H7 (cell line): ENCODE results near the gene TIMP3. TPM values are rescaled to one million over a fixed set of nuclear protein-coding genes. Genes with fewer than 3 reads are reported as not detected.

ENCODE experiments used
- DNase-seq: peaks from one replicate; pipeline ENCODE4 v3.0.0; 2012
- H3K27me3 ChIP-seq: 2 replicates; pipeline ENCODE4 v1.6.0; 2011; ENCODE audit warnings: mild to moderate bottlenecking, low read length; ENCODE audit not compliant: control insufficient read depth, insufficient read depth
- H3K36me3 ChIP-seq: replicated peaks from 2 replicates; pipeline ENCODE4 v1.5.1; 2011; ENCODE audit warnings: low read length; ENCODE audit not compliant: control insufficient read depth, insufficient read depth
- H3K4me3 ChIP-seq: 2 replicates; pipeline ENCODE4 v1.5.1; 2011; ENCODE audit warnings: low read depth, mild to moderate bottlenecking, control low read depth, low read length, moderate library complexity; ENCODE audit not compliant: insufficient read depth
- total RNA-seq: library from RNA; depleted of rRNA; stranded (reverse); fragments of >200 nt; shearing (Covaris generic); gene quantifications from 2 replicates; pipeline ENCODE4 v1.2.3, GENCODE V29; 2014

Gene TIMP3
- total RNA-seq, 1 experiment from 2014 or later, result 6.7 TPM

DNA sequence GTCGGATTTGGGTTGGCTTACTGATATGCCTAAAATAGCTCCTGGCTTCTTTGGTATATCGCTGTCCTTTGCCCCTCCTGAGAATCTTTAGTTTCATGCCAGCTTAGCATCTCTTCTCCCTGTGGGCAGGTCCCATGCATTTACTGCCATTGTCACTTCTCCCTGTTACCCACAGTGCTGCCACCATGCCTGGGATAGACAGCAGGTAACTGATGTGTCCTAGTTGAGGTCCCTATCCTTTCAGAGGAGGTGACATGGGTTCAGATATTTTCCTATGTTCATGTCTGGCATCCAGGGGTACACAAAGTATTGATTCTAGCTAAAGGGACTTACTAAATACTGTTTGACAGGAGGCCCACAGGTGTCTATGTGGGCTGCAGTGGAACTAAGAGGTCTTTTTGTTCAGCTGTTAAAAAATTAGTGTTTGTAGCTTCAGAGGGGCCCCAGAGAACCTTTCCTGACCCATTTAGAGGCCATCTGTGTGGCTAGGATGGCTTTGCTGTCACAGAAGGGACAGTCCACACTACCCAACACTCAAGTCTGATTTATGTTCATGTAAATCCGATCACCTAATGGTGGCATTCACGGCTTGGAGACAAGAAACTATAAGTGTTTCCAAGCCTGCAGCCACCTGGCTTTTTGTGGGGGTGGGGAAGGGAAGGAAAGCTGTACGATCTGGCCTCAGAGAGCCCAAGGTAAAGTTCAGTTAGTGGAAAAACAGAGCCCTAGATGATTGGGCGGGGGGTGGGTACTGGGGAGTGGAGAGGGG, 8.5 kb downstream of the TIMP3 start:
- H3K36me3 ChIP-seq, result no peaks in the 10 kb centered on the region; the same call in 1 of the 2 replicates
- no peak overlapping the region for H3K4me3 ChIP-seq
- no peaks in the 10 kb centered on the region for H3K27me3 ChIP-seq
- no peak for DNase-seq

DNA sequence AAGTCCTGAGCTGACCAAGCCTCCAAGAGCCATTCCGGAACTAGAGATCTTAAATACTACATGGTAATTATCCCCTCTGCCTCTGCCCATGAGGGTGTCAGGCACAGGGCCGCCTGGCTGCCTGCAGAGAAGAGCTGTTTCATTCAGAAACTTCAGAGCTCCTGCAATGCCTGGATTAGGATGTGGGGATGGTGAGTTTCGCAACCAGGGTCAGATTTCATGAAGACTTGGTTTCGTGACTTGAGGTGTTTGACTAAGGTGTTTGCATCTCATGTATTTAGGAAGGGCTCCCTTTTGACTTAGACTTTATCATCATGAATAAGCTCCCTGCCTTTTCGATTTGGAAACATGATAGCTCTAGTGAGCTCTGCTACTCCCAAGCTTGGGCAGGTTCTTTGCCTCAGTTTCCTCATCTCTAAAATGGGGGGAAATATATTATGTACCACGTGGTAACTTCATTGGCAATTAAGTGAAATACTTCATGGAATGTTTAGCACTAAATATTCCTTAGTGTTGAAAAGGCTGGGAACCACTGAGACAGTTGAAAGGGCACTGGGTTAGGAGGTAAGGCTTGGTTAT, 9.1 kb downstream of the TIMP3 start:
- Histone ChIP-seq H3K27me3 (no peaks in the 10 kb centered on the region), H3K36me3 (no peaks in the 10 kb centered on the region; the same call in 1 of the 2 replicates), H3K4me3 (no peak overlapping the region)
- peak; percentile 52 for DNase-seq

DNA sequence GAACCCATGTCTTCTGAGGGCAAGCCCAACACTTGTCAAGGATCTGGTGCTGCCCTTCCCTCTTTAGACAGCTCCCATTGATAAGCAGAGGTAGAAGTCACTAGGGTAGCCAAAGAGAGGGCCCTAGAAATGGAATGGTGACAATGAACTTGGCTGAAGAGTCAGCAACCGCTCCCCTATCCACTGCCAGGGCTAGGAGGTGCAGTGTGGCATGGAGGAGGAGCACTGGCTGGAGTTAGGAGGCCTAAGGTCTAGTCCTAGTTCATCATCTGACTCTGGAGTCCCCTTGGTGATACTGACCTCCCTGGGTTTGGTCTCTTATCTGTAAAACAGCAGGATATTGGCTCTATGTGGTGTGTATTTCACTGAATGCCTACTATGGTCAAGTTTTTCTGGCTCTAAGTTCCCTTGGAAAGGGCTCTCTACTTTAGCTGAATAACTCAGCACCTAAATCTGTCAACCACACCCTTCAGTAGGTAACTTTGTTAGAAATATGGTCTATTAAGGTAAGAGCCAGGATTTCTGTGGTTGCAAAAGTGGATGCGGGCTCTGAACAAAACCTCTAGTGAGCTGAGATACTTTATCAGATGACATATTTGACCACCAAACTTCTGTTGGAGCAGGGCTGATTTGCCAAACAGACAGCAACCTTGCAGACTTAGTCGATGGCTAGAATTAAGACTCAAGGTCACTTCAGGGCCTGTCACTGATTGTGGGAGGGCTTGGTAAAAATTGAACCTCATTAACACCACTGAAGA, 10.5 kb downstream of the TIMP3 start:
- Histone ChIP-seq H3K4me3 (no peak overlapping the region), H3K36me3 (no peaks in the 10 kb centered on the region; the same call in 1 of the 2 replicates), H3K27me3 (no peaks in the 10 kb centered on the region)
- DNase-seq, result no peak

DNA sequence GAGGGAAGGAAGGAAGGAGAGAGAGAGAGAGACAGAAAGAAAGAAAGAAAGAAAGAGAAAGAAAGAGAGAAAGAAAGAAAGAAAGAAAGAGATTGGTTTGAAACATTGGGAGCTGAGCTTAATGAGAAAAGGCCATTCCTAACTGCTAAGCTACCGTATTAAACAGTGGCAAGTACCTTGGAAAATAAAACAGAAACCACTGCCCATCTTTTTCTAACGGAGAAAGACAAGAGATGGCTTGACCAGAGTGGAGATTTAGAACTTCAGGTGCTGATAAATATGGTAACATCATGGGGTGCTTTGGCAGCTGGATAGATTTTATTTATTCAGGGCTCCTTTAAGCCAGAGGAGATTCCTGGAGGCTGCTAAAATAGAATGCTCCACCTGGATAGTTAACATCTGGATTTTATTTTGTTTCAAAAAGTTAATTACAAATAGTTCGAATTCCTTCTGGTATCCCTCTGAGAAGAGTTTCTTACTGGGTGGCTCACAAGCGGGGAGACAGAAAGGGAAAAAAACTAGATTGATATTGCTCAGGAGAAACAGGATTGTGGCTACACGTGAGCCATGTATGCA, 12.9 kb downstream of the TIMP3 start:
- no peak for DNase-seq

DNA sequence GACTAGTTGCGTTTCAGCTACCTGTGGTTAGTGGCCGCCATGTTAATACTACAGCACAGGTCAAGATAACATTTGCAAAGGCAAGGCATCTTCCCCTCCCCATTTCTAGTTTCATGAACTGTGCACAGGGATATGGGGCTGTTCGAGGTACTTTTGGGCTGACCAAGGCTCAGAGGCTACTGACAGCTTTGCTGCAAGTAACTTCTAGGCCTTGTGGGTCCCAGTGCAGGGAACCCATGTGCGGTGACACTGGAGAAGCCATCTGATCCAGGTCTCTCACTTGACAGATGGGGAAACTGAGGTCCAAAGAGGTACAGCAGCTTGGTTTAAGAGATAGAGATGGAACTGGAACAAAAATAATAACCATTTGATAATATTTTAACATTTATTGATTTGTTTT, 13.6 kb downstream of the TIMP3 start:
- no peak for DNase-seq
- Histone ChIP-seq H3K36me3 (no peaks in the 10 kb centered on the region; the same call in 1 of the 2 replicates), H3K4me3 (no peak overlapping the region)

More for the DNA sequence above, 12.9 kb downstream of the TIMP3 start:
- no peak overlapping the region for H3K4me3 ChIP-seq
- no peaks in the 10 kb centered on the region for H3K27me3 ChIP-seq
- H3K36me3 ChIP-seq, result no peaks in the 10 kb centered on the region; the same call in 1 of the 2 replicates

DNA sequence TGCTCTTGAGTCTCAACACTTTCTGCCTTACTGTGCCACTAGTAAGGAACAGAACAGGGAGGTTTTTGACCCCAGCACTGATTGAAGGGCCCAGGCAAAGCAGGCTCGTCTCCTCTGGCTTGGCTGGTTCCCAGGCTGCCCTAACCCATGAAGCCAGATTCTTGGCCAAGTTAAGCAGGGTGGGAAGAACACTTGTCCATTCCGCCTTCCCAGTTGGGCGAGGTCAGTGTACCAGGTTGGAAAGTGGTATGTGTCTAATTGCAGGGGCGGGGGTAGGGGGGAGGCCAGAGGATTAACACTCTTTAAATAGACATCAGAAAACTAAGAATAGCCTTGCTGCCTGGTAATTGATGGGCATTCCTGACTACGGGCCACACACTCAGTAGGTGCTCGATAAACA, 14.4 kb downstream of the TIMP3 start:
- no peaks in the 10 kb centered on the region for H3K27me3 ChIP-seq
- DNase-seq, result no peak
- H3K4me3 ChIP-seq, result no peak overlapping the region

More for the DNA sequence above, 13.6 kb downstream of the TIMP3 start:
- no peaks in the 10 kb centered on the region for H3K27me3 ChIP-seq

DNA sequence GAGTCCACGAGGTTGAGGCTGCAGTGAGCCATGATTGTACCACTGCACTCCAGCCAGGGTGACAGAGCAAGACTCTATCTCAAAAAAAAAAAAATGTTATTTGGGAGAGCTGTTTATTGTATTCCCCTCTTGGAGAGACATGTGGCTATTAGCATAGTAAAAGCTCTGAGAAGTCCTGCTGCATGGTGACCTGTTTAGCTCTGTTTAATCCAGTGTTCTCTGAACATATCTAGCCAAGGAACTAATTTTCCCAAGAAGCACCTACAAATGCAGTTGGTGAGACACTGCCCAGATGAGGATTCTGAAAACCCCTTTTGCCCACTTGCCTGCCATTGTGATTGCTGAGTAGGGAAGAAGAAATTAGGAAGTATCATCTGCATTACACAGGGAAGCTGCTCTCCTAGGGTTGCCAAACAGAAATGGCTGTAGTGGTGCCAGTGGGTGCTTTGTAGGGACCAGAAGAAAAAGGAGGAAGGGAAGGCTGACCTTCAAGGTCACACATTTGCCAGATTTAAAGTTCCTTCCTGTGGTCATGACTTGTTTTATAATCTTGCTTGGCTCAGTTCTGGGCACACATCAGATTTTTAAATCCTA, 15.7 kb downstream of the TIMP3 start:
- Histone ChIP-seq H3K36me3 (no peaks in the 10 kb centered on the region; the same call in 1 of the 2 replicates), H3K27me3 (no peaks in the 10 kb centered on the region), H3K4me3 (no peak overlapping the region)
- DNase-seq, result no peak

More for the DNA sequence above, 14.4 kb downstream of the TIMP3 start:
- no peaks in the 10 kb centered on the region; the same call in 1 of the 2 replicates for H3K36me3 ChIP-seq

DNA sequence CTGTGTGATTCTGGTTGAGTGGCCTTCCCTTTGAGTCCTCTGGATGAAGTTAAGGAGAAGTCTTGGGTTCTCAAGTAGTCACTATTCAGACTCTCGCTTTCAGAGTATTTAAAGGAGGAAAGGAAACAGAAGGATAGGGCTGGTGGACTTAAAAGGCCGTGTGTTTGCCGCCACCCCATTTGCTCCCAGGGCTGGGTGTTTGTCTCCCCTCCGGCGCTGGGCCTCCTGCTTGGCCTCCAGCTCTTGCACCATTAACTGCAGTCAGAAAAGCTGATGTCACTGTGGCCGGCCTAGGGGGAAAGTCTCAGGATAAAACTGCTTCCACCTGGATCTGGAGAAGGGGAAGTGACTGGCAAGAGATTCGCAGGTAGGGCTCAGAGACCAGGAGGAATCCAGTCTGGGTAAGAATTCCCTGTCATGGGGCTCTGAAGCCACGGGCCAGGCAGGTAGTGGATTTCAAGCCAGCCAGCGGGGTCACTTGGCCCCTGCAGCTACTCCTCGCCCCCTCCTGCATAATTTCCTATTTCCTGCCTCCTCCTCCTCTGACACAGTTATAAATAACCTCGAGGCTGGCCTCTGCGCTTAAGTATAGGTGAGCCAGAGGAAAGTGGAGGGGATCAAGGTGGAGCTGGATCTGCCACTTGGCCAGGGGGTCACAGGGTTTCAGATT, 17.1 kb downstream of the TIMP3 start:
- DNase-seq, result no peak
- no peaks in the 10 kb centered on the region for H3K36me3 ChIP-seq
- H3K4me3 ChIP-seq, result no peak overlapping the region
- no peaks in the 10 kb centered on the region for H3K27me3 ChIP-seq

DNA sequence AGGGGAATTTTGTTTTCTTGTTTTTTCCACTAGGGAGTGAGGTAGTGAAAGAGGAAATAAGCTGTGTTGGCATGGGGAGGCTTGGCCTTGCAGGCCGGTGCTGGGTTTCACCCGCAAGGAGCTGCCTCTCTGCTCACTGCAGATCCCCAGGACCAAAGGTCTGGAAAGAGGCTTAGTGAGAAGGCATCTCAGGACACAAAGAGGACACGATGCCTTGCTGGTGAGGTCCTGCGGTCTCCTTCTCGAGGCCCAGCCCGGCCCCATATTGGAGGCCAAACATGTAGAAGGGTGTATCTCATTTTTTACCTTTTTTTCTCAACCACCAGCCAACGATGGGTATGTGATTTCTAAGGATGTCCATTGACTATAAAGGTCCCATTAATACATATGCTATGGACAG, 17.6 kb downstream of the TIMP3 start:
- DNase-seq, result no peak
- Histone ChIP-seq H3K27me3 (no peaks in the 10 kb centered on the region), H3K4me3 (no peak overlapping the region), H3K36me3 (no peaks in the 10 kb centered on the region)

DNA sequence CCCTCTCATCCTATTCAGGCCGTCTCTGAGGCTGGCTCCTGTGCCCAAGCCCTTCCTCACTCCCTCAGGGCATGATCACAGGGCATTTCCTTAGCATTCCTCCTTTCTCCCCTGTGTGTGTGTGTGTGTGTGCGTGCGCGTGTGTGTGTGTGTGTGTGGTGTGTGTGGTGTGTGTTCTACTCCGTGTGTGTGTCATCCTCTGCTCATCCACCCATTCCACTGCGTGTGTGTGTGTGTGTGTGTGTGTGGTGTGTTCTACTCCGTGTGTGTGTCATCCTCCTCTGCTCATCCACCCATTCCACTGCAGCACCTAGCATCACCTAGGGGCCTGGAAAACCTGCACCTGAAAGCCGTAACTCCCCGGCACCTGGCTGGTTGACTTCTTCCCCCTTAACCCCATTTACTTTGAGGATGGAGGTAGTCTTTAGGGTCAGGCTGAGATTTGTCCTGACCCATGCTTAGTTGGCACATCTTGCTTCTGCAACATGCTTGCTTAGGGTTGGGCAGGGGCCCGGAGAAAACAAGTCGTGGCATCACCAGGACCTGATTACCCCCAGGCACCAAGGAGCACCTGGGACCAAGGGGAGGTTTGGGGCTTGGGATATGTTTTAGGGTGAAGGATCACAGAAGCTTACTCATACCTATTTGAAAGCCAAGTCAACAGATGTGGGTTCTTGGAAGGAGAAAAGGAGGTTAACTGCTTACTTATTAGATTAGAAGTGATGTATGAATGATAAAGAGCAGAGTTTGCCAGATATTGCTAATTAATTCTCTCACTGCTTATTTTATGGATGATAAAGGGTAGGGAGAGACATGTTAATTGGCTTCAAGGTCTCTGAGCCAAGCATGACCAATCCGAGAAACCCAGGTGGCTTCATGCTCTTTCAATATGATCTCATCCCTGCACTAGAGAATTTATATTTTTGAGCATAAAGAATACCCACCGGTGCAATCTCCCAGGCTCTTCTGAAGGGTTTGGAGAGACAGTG, 18.9 kb downstream of the TIMP3 start:
- Histone ChIP-seq H3K36me3 (no peaks in the 10 kb centered on the region), H3K27me3 (no peaks in the 10 kb centered on the region), H3K4me3 (no peak overlapping the region)
- DNase-seq, result no peak

DNA sequence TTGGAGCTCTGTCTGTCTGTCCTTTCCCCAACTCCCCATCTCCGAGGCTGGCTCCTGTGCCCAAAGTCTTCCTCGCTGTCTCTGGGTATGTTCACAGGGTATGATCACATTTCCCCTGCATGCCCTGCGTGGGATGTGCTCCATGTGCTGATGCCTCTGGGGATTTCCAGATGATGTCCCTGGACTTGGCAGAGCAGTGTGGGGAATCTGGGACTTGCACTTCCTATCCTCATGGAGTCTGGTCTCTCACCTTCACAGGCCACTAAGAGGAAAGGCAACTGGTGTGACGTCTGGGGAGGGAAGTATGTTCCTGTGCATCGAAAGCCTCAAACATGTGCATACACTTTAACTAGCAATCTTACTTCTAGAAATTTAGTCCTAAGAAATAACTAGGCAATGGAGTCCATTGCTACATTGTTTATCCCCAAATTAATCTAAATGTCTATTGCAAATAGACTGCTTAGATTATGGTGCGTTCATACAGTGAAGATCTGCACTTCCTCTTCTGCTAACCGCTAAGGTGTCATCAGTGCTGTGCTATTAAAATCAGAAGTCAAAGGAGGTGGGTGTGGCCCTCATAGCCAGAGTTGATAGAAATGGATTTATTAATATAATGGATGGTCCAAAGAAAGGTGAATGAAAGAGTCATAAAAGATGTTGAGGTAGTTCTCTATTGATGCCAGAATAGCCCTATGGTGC, 20.8 kb downstream of the TIMP3 start:
- Histone ChIP-seq H3K4me3 (no peak overlapping the region), H3K27me3 (no peaks in the 10 kb centered on the region), H3K36me3 (no peaks in the 10 kb centered on the region)
- DNase-seq, result no peak

DNA sequence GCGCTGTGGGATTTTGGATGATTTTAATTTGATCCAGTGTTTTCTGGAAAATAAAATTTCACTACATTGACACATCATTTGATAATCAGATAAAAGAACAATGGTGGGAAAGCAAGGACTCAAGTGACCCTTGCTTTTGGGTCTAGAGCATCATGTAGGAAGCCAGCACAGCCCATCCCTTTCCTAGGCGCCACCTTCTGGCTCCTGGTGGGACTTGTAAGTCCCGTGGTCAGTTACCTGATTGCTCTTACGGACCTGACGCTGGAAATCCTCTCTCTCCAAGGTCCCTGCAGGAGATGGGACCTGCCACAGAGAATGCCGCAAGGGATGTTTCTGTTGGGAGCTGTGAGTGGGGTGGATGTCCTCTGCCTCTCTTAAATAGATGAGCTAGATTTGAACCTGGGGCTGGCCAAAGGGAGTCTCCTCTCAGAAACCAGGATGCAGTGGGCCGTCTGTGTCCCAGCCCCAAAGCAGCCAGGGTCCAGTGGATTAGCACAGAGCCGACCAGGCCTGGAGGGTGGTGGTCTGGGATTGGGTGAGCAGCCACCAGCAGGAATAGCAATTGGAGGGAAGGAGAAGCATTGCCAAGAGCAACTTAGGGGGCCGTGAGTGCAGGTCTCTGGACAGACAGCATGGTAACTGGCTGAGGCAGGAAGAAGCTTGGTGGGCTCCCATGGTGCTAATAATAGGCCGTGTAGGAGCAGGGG, 21.7 kb downstream of the TIMP3 start:
- DNase-seq, result peak; percentile 76
- Histone ChIP-seq H3K4me3 (no peak overlapping the region), H3K36me3 (no peaks in the 10 kb centered on the region), H3K27me3 (no peaks in the 10 kb centered on the region)
